Stimulated activated CD8-positive, alpha-beta memory T cell treated with anti-CD3 and anti-CD28 coated beads, Interleukin-4, amount 100 ng/mL, for 48 hours (primary cell): ENCODE measurements around the gene TIPARP.

Experiments used
- DNase-seq: peaks from one replicate; pipeline ENCODE4 v3.0.0-alpha.2; 2020

Gene TIPARP, protein sequence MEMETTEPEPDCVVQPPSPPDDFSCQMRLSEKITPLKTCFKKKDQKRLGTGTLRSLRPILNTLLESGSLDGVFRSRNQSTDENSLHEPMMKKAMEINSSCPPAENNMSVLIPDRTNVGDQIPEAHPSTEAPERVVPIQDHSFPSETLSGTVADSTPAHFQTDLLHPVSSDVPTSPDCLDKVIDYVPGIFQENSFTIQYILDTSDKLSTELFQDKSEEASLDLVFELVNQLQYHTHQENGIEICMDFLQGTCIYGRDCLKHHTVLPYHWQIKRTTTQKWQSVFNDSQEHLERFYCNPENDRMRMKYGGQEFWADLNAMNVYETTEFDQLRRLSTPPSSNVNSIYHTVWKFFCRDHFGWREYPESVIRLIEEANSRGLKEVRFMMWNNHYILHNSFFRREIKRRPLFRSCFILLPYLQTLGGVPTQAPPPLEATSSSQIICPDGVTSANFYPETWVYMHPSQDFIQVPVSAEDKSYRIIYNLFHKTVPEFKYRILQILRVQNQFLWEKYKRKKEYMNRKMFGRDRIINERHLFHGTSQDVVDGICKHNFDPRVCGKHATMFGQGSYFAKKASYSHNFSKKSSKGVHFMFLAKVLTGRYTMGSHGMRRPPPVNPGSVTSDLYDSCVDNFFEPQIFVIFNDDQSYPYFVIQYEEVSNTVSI

DNA sequence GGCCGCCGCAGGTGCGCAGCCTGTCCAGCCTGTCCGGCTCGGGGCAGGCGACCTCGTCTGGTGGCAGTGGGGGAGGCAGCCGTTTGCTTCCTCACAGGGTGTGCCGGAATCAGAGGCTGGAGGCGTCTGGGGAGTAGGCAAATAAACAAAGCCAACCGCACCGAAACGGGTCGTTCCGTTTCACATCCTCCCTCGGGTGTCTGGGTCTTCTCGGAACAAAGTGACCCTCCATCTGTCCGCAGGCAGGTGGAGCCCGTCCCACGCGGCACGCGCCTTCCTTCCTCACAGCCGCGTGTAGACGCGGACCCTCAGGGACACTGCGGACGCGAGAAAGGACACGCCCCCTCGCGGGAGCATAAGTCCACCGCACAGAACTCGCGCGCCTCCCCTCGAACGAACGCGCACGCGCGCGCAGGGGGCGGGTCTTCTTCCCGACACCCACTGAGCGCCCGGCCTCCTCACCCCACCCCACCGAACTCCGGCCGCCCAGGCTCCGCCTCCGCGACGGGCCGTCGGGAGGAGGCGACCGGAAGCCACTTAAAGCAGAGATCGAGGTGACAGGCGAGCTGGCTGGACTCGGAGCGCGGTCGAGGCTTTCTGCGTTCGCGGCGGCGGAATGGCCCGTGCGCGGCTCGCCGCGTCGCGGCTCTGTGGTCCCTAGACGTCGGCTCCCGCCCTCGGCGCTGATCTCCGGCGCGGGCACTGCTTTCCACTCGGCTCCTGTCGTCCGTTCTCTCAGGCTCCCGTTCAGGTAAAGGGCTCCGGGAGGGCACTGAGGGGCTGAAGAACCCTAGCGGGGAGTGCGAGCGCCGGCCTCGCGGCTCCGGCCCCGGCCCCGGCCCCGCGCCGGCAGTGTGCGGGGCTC is at the start of gene TIPARP:
Gene TIPARP (plus strand): TSS at position 545 of the 865 bp plus-strand sequence. CDS start 3,108 bp downstream, outside the sequence.
- DNase-seq, result peak; percentile 99

GRCh38 chr3:156626104-156626503 is 48.3 kb upstream of the TIPARP start:
- no peak for DNase-seq

- DNase-seq, result no peak
These were observed 46.3 kb upstream of the TIPARP start for GRCh38 chr3:156627946-156628569.

GRCh38 chr3:156628836-156629618 is 45.4 kb upstream of the TIPARP start:
- no peak for DNase-seq

GRCh38 chr3:156630081-156630772 is 44.2 kb upstream of the TIPARP start:
- DNase-seq, result no peak

DNA sequence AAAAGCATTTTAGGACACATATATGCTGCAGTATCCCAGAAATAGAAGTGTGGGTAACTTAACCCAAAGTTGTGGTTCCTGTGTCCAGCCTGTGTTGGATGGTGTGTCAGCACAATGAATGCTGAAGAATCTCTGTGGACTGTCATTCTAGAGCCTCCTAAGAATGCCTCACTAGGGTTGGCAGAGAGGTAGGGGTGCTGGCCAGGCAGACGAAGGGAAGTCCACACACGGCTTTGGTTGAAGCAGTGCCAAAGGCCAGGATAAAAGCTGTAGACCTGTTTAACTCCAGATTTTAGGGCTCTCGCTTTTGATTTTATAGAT is 43.7 kb upstream of the TIPARP start:
- no peak for DNase-seq

- no peak for DNase-seq
These were observed 43.1 kb upstream of the TIPARP start for GRCh38 chr3:156631323-156631722.

DNA sequence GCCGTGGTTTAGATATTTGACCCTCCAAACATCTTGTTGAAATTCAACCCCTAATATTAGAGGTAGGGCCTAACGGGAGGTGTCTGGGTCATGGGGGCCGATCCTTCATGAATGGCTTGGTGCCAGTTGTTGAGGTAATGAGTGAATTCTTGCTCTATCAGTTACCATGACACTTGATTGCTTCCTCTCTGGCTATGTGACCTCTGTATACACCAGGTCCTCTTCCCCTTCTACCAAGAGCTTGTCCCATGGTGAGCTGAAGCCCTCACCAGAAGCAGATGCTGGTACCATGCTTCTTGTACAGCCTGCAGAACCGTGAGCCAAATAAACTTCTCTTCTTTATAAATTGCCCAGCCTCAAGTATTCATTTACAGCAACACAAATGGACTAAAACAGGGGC is 41.8 kb upstream of the TIPARP start:
- DNase-seq, result no peak

GRCh38 chr3:156633335-156633734 is 41.1 kb upstream of the TIPARP start:
- DNase-seq, result no peak

DNA sequence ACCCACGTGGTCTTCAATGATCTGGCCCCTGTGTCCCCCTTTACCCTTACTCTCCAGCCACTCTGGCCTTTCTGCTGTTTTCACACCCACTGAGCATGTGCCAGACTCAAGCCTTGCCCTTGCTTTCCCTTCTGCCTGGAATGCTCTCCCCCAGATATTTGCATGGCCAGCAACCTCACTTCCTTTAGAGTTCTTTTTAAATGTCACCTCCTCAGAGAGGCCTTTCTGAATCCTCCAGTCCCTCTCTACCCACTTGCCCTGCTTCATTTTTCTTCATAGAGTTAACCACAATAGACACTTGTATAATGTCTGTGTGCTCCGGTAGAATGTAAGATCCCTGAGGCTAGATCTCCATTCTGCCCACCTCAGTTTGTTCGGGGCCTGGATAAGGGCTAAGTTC is 39.4 kb upstream of the TIPARP start:
- DNase-seq, result no peak

DNA sequence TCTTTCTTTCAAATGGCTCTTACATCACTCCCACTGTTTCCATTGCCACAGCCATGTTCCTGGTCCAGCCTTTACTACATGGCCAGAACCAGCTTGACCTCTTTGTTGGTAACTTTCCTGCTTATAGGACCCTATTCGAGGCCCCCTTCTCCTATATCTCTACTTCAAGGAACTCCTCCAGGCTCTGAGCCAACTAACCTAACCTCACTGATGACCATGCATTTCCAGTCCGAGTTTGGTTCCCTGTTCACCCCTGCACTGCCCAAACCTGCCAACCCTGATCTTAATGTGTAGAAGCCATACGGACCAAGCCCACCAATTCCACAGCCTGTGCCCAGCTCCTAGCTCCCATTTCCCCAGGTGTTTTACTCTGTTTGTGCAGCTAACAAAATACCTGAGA is 38.4 kb upstream of the TIPARP start:
- no peak for DNase-seq

- DNase-seq, result no peak
These were observed 36.8 kb upstream of the TIPARP start for GRCh38 chr3:156637480-156638022.

- DNase-seq, result no peak
These were observed 36.1 kb upstream of the TIPARP start for GRCh38 chr3:156638271-156638670.

GRCh38 chr3:156639414-156640023 is 34.9 kb upstream of the TIPARP start:
- no peak for DNase-seq

DNA sequence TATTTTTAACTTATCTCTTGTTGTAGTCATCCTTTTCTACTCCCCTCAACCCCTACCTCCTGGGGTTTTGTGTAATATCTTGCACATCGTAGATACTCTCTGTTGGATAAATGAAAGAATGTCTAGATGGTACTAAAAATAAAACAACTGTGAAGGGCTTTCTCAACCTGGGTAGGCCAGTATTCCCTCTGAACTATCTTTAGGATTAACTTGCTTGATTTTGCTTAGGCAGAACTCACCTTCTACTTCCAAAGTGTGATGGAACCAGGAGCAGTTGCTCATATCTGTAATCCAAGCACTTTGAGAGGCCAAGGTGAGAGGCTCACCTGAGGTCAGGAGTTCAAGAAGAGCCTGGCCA is 32.8 kb upstream of the TIPARP start:
- DNase-seq, result no peak

GRCh38 chr3:156642750-156643728 is 31.4 kb upstream of the TIPARP start:
- DNase-seq, result no peak

- DNase-seq, result peak; percentile 54
These were observed 30.5 kb upstream of the TIPARP start for GRCh38 chr3:156643729-156644389.

DNA sequence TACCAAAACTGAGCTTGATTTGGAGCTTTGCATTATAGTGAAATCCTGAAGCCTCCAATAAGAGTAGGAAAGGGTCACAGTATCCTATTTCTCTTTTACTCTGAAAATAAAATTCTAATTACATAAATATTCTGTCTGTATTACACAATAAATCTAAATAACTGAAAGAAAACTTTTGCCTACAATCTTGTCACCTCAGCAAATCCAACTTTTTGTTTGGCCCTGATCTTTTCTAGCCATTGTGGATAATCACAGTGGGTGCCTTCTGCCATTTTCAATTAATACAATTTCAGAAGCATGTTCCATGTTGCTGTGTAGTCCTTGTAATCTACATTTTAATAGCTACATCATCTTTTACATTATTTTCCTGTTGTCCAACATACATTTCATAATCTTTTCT is 29.4 kb upstream of the TIPARP start:
- no peak for DNase-seq

DNA sequence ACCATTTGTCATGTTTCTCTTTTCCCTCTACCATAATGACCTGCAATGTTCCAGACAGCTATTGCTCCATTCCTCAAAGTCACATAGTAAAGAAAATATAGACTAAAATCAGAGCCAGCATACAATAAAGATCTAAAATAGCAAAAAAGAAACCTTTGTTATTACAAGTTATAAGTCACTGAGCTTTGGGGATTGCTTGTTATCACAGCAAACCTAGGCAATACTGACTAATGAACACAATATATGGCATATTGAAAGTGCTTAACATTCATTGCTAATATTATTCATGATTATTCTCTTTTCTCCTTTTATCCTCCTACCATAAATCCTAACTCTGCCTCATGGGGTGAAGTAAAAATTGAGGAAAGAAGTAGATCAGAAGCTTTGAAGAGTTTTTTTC is 27.4 kb upstream of the TIPARP start:
- DNase-seq, result no peak
